Measurements from ENCODE around the gene CPEB1.
"Not testable (repeated sequence)": the region's sequence is repeated elsewhere in the genome, so short reads cannot be mapped to it uniquely, and the experiment has no call there.

The CPEB1 gene

DNA sequence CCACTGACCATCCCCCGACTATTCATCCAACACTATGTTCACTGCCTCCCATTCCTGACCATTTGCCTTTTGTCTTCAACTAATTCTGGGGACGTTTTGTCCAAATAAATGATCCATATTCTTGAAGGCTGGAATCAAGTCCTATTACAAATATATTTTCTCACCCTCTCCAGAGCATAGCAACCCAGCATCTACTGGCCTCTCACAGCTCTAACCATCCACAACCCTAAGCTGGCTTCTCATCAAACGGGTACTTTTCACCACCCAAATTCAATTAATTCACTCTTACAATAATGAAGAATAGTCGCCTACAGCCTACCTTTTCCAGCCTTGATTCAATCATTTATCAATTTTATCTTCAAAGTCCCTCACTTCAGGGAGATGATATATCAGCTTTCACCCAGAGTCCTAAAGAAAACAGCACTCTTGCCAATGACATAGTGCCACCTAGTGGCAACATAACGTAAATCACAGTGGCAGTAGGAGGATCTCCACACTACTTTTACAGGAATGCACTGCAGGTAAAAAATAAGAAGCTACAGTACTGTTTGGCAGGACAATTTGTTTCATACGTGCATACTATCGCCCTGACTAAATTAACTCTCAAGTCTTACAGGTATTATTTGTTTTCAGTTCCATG lies 144.3 kb downstream of the CPEB1 start:
- DNase-seq, result not testable (repeated sequence)

- DNase-seq, result not testable (repeated sequence)
Observed at GRCh38 chr15:82500772-82501171, 146.4 kb downstream of the CPEB1 start.

DNA sequence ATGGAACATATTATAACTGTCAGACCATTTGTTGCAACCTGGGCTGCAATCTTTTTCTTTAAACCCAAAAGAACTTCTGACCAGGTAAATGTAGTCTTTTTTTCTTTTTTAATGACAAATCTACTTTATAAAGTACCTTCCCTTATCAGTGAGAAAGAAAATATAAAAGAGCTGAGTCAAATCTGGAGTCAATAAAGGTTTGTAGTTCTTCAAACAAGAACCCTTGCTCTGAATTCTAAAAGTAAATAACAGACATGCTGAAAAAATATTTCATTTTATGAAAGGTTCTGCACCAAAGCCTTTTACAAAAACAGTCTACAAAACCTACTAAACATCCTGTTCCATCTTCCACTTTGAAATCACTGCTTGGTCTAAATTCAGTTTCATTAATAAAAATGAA lies 149.2 kb downstream of the CPEB1 start:
- not testable (repeated sequence) for DNase-seq

Data from activated naive CD4-positive, alpha-beta T cell (primary cell).